Suppressor macrophage (primary cell): Measurements from ENCODE around the gene EMP2.
A peak's percentile ranks its signal among the peaks of the same experiment; 100 is the strongest.
"Not testable (repeated sequence)": the region's sequence is repeated elsewhere in the genome, so short reads cannot be mapped to it uniquely, and the experiment has no call there.

Experiments used
- DNase-seq, 4 experiments: peaks; one replicate each; pipeline ENCODE4 v3.0.0-alpha.2; 2020 to 2022

Gene EMP2

DNA sequence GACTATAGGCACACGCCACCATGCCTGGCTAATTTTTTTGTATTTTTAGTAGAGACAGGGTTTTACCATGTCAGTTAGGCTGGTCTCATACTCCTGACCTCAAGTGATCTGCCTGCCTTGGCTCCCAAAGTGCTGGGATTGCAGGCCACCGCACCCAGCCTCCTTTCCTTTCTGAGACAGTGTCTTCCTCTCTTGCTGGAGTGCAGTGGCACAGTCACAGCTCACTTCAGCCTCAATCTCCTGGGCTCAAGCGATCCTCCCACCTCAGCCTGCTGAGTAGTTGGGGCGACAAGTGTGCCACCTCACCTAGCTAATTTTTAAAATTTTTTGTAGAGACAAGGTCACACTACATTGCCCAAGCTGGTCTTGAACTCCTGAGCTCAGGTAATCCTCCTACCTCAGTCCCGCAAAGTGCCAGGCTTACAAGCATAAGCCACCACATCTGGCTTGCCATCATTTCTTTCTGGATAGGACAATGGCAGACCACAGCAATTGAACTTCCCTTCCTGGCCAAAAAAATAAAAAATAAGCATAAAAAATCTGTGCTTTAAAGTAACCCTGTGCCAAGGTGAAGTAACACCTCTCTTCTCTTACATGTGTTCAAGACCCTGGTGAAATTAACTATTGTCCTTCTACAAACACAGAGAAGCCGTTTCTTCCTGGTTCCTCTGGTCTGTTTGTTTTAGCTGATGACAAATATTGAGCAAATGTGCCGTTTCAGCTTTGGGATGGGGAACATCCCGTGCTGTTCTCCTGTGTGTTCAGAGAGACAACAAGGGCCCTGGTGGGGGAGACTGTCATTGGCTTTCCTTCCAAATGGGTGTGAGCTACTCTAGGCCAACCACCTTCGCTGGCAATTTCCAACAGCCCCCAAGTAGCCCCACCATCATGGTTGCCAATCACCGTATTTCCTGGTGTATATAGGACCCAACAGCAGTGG lies 60.2 kb downstream of the EMP2 start:
- DNase-seq: no peak

DNA sequence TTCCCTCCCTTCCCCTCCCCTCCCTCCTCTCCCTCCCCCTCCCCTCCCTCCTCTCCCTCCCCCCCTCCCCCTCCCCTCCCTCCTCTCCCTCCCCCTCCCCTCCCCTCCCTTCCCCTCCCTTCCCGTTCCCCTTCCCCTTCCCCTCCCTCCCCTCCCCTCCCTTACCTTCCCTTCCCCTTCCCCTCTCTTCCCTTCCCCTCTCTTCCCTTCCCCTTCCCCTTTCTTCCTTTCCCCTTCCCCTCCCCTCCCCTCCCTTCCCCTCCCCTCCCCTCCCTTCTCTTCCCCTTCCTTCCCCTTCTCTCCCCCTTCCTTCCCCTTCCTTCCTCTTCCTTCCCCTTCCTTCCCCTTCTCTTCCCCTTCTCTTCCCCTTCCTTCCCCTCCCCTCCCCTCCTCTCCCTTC lies 61.1 kb downstream of the EMP2 start:
- no peak for DNase-seq

DNA sequence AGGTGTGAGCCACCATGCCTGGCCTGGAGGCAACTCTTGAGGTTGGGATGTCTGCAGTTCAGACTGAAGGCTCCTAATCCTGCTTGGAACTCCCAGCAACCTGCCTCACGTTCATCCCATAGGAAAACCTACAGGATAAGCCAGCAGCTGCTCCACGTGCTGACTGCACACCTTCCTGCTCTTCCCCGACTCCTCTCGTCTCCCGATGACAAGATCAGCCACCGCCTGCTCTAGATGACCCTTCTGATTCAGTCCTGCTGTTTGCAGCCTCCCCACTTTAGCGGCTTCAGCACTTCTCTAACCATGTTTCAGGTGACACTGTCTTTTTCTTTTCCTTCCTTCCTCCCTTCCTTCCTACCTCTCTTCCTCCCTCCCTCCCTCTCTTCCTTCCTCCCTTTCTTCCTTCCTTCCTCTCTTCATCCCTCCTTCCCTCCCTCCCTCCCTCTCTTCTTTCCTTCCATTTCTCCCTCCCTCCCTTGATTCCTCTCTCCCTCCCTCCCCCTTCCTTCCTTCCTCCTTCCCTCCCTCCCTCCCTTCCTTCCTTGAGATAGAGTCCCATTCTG lies 61.8 kb downstream of the EMP2 start:
- no peak for DNase-seq

DNA sequence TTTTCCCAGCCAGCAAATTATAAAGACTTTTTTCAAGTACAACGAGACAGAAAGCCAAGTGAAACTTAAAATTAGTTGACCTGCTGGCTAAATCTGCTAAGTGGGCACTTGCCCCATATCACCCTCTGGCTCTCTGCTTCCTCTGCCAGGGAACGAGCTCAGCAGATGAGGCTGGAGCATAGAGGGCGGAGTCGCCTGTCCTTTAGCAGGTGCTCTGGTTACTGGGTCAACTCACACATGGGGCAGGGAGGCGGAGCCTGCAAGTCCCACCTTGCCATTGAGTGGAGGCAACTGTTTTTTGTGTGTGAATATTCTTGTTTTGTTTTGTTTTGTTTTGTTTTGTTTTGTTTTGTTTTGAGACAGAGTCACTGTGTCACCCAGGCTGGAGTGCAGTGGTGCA lies 62.5 kb downstream of the EMP2 start:
- DNase-seq: no peak

DNA sequence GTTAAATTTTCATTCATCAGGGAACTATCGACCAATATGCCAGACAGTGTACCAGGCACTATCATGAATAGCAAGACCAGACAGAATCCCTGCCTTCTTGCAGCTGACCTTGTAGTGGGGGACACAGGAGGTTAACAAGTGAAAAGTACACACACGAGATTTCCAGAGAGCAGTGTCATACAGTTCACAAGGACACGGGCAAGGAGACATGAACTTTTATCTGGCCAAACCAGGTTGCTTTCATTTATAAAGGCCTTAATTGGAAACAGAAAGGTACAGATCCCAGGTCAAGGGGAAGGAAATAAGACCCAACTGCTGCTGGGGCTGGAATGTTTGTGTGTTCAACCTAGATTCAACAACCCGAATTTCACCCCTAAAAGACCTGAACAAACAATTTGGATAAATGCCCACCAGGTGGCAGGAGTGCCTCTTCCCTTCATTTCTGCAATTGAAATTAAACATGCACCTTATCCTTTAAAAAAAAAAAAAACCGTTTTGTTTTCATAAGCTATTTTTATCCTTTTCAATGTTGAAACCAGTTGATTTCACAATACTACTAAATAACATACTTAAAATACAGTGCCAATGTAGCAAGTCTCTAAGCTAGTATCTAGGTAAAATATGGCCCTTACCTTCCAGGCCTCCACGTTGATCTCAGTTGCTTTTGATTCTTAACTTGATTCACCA lies 65.9 kb downstream of the EMP2 start:
- DNase-seq: peak; percentile 74 to 79 (median 76)

DNA sequence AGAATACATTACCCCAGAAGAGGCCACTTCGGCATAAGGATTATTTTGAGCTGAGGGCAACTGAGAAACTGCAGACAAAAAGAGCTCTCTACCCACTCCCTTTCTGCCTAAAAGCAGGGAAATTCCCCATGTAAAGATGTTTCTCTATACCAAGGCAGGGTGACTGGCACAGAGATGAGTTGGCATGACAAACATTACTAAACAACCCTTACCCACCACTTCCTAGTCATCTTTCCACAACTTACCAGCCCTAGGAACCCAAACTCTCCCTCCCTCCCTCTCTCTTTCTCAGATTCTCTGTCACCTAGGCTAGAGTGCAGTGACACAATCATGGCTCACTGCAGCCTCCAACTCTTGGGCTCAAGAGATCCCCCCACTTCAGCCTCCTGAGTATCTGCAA lies 68.6 kb downstream of the EMP2 start:
- DNase-seq: peak in 3 of 4 experiments; percentile 23 to 40 (median 29)

DNA sequence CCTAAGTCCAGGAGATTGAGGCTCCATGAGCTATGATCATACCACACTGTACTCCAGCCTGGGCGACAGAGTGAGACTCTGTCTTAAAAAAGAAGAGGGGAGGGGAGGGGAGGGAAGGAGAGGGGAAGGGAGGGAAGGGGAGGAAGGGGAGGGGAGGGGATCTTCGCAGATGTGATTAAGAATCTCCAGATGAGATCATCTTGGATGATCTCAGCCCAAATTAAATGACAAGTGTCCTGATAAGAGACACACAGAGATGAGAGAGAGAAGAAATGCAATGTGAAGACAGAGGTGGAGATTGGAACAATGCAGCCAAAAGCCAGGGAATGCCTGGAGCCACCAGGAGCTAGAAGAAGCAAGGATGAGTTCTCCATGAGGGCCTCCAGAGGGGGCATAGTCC lies 70.1 kb downstream of the EMP2 start:
- DNase-seq: no peak

DNA sequence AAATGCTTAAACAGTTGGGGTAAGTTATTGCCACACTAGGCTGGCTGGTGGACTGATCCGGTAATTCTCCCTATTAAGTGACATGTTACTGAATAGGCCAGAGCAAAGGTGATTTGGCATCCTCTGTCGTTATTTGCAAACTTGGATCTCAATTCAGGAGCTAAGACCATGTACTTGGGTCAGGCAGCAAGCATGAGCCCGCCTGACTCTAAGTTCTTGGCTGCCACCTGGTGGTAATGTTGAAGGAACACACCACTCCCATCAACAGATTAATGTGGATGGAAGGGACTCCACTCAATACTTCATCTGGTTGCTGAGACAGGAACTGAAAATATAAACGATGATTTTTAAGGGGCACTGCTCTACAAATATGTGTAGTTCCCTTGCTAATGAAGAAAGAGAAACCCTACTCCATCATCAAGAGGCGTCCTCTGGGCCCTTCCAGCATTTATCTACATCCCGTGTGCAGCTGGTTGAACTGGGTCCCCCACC lies 70.8 kb downstream of the EMP2 start:
- DNase-seq: peak; percentile 82 to 90 (median 84)

DNA sequence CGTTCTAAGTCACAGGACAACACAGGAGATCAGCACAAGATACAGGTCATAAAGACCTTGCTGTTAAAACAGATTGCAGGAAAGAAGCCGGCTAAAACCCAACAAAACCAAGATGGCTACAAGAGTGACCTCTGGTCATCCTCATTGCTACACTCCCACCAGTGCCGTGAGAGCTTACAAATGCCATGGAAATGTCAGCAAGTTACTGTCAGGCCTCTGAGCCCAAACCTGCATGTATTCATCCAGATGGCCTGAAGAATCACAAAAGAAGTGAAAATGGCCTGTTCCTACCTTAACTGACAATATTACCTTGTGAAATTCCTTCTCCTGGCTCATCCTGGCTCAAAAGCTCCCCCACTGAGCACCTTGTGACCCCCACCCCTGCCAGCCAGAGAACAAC lies 75.1 kb downstream of the EMP2 start:
- DNase-seq: not testable (repeated sequence)

DNA sequence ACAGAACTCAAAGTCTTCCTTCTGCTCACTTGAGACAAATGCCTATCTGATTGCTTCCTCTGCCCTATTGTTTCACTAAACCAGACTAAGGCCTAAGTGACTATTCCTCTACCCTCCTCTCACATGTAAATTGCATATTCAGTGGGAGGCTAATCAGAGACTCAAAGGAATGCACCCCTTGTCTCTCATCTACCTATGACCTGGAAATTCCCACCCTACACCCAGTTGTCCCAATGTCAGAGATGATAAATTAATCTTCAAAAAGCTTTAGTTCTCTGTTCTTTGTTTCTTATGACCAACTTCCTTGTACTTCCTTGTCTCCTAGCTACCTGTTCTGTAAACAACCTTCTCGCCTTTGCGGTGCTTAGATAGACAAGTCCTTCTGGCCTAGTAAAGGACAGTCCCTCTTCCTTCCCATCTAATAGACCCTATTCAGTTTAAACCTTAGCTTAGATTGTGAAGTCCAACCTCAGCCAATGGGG lies 76.0 kb downstream of the EMP2 start:
- no peak for DNase-seq

DNA sequence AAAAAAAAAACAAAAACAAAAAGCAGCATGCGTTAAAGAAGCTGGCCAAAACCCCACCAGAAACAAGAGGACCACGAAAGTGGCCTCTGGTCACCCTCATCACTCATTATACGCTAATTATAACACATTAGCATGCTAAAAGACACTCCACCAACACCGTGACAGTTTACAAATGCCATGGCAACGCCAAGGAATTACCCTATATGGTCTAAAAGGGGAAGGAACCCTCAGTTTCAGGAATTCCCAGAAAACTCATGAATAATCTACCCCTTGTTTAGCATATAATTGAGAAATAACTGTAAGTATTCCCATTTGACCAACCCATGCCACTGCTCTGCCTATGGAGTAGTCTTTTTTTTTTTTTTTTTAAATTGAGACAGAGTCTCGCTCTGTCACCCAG lies 77.6 kb downstream of the EMP2 start:
- DNase-seq: no peak

DNA sequence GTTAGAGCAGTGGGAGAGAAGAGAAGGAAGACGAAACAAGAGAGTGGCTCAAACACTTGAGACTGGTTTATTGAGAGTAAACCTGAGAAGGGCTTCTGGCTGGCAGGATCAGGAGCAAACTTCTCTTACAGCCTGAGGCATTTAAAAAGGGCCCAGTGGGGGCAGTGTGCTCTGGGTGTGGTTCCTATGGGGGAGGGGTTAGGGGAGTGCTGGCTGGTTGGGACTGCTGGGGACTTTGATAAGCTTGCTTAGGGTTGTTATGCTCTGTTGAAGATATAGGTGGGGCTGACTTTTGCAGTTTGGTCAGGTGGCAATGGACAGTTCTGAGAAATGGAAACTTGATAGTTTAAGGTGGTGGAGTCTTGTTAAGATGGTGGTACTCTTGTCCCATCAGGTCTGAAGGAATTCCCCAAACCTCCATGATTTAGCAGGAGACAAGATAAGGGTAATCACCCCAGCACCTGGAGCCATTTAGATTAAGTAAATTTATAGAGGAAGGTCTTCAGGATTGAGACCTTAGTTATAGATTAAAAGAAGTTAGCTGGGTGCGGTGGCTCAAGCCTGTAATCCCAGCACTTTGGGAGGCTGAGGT lies 79.3 kb downstream of the EMP2 start:
- no peak for DNase-seq

DNA sequence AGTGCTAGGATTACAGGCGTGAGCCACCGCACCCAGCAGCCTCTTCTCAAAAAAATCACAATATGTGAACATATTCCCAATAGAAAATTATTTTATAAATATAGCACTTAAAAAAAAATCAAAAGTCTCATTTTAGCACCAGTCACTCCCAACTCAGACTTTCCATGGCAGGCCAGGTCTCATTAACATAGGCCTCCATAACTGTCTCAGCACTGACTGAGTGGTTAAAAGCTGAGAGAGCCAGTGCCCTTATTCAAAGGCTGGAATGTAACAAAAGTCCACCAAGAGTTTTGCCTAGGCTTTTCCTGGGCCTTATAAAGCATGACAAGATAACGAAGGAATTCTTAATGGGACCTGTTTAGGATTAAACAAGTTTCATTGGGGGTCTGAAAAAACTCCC lies 79.8 kb downstream of the EMP2 start:
- no peak for DNase-seq

DNA sequence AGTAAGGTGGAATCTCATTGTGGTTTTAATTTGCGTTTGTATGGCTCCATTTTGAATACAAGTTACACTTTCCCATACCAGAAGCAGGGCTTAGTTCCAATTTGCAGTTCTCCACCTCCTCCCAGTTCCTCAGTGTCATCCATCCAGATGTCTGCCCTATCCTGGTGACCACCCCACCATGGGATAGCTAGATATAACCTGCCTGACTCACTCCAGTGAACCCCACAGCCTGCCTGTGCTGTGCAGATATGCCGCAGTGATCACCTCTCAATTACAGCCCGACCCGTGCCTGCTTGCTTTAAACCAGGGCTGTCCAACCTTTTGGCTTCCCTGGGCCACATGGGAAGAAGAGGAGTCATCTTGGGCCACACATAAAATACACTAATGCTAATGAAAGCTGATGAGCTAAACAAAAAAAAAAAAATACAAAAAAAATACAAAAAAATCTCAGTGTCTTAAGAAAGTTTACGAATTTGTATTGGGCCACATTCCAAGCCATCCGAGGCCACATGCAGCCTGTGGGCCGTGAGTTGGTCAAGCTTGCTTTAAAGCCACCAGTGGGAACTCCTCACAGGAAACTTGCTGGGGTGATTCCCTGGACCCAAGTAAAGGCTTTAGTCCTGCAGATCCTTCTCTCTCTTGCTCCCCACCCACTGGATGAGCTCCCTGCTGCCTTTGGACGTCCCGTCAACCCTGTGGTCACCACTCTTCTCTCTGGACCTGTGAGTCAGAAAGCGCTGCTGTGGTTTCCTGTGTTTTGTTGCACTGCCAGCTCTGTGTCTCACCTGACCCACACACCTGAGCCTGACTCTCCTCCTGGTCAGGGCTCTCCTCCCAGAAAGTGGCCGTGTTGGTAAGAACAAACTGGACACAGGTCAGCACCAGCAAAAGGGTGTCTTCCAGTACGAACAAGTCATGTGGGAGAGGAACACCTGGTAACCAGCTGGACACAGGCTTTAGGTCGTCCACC lies 83.0 kb downstream of the EMP2 start:
- DNase-seq: no peak

DNA sequence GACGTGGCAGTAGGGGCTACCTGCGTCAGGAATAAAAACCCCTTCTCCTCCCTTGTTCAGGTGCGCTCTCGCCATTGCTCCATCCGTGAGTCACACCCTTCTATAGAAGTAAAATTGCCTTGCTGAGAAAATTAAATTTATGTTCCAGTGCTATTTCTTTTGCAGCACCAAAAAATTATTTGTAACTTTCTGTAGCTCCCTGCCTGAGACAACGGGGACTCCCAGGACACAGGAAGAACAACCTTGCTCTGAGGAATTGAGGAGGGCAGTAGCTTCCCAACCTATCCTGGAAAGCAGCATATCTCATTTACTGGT lies 85.4 kb downstream of the EMP2 start:
- DNase-seq: no peak

DNA sequence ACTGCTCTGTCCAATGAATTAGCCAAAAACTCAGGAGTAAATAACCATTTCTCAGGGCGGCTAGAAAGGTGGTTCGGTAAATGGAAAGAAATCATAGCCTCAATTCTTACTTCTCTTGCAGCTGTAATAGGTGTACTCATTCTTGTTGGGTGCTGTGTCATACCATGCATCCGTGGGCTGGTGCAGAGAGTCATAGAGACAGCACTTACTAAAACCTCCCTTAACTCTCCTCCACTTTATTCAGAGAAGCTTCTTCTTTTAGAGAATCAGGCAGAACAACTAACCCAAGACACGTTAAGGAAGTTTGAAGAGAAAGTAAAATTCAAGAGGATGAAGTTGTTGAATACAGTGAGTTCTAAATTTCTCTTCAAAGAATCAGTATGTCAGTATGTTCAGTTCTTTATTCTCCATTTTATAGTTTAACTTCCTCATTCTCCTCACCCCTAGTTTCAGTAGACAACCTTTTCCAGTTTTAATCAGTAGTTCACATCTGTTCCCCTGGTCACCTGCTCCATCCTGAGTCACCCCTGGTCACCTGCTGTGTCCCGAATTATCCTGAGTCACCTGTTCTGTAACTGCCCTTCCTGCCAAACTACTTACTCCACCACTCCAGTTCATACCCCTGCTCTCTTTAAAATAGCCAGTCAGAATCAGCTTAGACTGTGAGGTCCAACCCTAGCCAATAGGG lies 85.9 kb downstream of the EMP2 start:
- no peak for DNase-seq

DNA sequence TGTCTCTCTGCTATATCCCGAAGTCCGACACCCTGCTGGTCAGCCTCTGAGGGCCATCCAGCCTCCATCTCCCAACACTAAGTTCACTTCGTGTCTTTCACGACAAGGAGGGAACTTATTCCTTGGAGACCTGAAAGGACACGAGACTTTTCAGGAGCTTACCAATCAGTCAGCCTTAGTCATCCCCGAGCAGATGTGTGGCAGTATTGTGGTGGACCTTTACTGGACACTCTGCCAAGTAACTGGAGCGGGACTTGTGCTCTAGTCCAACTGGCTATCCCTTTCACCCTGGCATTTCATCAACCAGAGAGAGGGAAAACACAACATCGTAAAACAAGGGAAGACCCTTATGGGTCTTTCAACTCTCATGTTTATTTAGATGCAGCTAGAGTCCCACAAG lies 87.1 kb downstream of the EMP2 start:
- DNase-seq: no peak

DNA sequence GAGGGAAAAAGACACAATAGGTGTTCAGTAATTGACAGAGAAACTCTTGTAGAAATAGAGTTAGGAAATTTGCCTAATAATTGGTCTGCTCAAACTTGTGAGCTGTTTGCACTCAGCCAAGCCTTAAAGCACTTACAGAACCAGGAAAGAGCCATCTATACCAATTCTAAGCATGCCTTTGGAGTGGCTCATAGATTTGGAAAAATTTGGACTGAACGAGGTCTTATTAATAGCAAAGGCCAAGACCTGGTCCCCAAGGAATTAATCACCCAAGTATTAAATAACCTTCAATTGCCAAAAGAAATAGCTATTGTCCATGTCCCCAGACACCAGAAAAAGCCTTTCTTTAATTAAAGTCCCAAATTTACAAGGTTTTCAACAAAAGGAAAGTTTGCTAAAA lies 90.3 kb downstream of the EMP2 start:
- DNase-seq: no peak

DNA sequence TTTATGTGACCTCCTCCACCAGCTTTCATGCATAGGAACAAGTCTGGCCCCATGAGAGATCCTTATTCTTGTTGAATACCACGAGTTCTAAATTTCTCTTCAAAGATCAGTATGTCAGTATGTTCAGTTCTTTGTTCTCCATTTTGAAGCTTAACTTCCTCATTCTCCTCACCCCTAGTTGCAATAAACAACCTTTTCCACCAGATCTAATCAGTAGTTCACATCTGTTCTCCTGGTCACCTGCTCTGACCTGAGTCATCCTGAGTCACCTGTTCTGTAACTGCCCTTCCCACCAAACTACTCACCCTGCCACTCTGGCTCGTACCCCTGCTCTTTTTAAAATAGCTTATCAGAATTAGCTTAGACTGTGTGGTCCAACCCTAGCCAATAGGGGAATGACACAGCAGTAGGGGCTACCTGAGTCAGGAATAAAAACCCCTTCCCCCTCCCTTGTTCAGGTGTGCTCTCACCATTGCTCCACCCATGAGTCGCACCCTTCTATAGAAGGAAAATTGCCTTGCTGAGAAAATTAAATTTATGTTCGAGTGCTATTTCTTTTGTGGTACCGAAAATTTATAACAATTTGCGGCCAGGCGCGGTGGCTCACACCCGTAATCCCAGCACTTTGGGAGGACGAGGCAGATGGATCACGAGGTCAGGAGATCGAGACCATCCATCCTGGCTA lies 94.6 kb downstream of the EMP2 start:
- peak in 2 of 4 experiments; percentile 30 to 40 for DNase-seq

DNA sequence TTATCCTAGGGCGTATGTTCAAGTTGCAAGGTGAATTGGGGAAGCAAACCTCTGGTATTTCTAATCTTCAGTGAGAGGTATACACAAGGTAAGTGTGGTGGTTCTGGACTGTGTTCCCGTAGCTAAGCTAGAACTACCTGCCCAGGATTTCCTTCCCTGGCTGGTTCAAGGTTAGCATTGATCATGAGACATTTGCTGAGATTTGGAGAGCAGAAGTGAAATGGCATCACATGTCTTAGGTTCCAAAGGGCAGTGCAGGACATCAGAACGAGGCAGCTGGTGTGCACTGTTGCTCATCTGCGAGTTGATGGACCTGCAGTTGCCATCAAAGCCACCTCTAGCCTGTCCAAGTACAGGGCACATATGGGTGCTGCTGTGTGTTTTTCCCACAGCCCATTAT lies 95.2 kb downstream of the EMP2 start:
- DNase-seq: no peak

DNA sequence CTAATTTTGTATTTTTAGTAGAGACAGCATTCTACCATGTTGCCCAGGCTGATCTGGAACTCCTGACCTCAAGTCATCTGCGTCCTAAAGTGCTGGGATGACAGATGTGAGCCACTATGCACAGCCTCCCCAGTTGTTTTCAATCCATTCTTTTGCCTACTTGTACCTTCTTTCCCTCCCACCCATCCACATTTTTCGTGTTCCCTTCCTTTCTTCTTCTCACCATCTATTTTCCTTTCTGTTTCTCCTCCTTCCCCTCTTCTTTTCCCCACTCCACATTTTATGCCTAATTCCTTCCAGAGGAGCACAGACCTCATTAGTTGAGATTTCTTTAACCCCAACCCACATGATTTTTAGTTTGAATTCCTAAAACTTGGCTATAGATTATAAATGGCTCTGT lies 100.2 kb downstream of the EMP2 start:
- no peak for DNase-seq
